CD14-positive monocyte (primary cell): ENCODE results near the gene EEF1AKMT3. TPM values are rescaled to one million over a fixed set of nuclear protein-coding genes. Genes with fewer than 3 reads are reported as not detected.

Experiments used
- DNase-seq, 3 donors: peaks; one replicate each; pipeline ENCODE4 v3.0.0-alpha.2; 2011 to 2022
- H2AFZ ChIP-seq: 2 replicates; pipeline ENCODE4 v1.6.0; 2012; ENCODE audit warnings: mild to moderate bottlenecking, low read depth, low read length, inconsistent platforms; ENCODE audit not compliant: insufficient read depth, poor library complexity, severe bottlenecking
- H3K27ac ChIP-seq, 2 donors: 1 replicate in 1 of 2; 2 replicates in 1 of 2; pipeline ENCODE4 v1.5.1; 2012 to 2013; ENCODE audit warnings: low read length in 2 of 2, control low read depth in 1 of 2, inconsistent platforms in 1 of 2, low read depth in 1 of 2, mild to moderate bottlenecking in 1 of 2
- H3K27me3 ChIP-seq, 2 donors: one replicate each; pipeline versions ENCODE4 v1.6.0 to v1.6.1; 2011 to 2013; ENCODE audit warnings: low read length in 2 of 2; ENCODE audit not compliant: control insufficient read depth in 2 of 2, insufficient read depth in 2 of 2
- H3K36me3 ChIP-seq, 2 donors: replicated peaks in 1 of 2; 1 replicate in 1 of 2; 2 replicates in 1 of 2; pipeline versions ENCODE4 v1.5.1 to v1.6.1; 2012 to 2013; ENCODE audit warnings: low read length in 2 of 2, control low read depth in 1 of 2, inconsistent platforms in 1 of 2, mild to moderate bottlenecking in 1 of 2; ENCODE audit not compliant: insufficient read depth in 2 of 2, control insufficient read depth in 1 of 2
- H3K4me1 ChIP-seq, 2 donors: 1 replicate in 1 of 2; 2 replicates in 1 of 2; pipeline versions ENCODE4 v1.5.1 to v1.6.1; 2012 to 2013; ENCODE audit warnings: low read length in 2 of 2, control low read depth in 1 of 2, inconsistent platforms in 1 of 2, mild to moderate bottlenecking in 1 of 2, moderate library complexity in 1 of 2; ENCODE audit not compliant: insufficient read depth in 2 of 2, control insufficient read depth in 1 of 2
- H3K4me2 ChIP-seq: replicated peaks from 2 replicates; pipeline ENCODE3; 2012; ENCODE audit warnings: low read length, moderate library complexity, mild to moderate bottlenecking; ENCODE audit not compliant: poor library complexity, severe bottlenecking; ENCODE audit errors: extremely low read depth
- H3K4me3 ChIP-seq, 3 experiments: fragments of 200-600 bp in 1 of 3; sonication (generic) in 1 of 3; replicated peaks in 1 of 3; 1 replicate in 2 of 3; 2 replicates in 1 of 3; pipeline ENCODE4 v1.5.1; 2011 to 2013; ENCODE audit warnings: low read length in 3 of 3, mild to moderate bottlenecking in 3 of 3, control low read depth in 2 of 3, low read depth in 2 of 3, inconsistent platforms in 1 of 3, moderate library complexity in 1 of 3
- H3K79me2 ChIP-seq: 2 replicates; pipeline ENCODE4 v1.6.0; 2012; ENCODE audit warnings: mild to moderate bottlenecking, control low read depth, inconsistent platforms, low read length, moderate library complexity; ENCODE audit not compliant: insufficient read depth
- H3K9ac ChIP-seq: 2 replicates; pipeline ENCODE4 v1.6.0; 2017; ENCODE audit warnings: low read length, mild to moderate bottlenecking; ENCODE audit not compliant: insufficient read depth, poor library complexity, severe bottlenecking
- H3K9me3 ChIP-seq, 2 donors: replicated peaks in 1 of 2; 1 replicate in 1 of 2; 2 replicates in 1 of 2; pipeline versions ENCODE4 v1.5.1 to v1.6.1; 2012 to 2013; ENCODE audit warnings: low read length in 2 of 2, control low read depth in 1 of 2; ENCODE audit not compliant: control insufficient read depth in 1 of 2, insufficient read depth in 1 of 2
- H4K20me1 ChIP-seq: 2 replicates; pipeline ENCODE4 v1.6.0; 2012; ENCODE audit warnings: mild to moderate bottlenecking, low read length, control low read depth, moderate library complexity; ENCODE audit not compliant: insufficient read depth
- H3K27ac Mint-ChIP-seq, 7 donors: one replicate each; pipeline ENCODE4 v1.8.0; 2020; ENCODE audit warnings: mild to moderate bottlenecking in 7 of 7, mixed read lengths in 7 of 7, moderate library complexity in 6 of 7, inconsistent platforms in 2 of 7
- H3K27me3 Mint-ChIP-seq, 3 donors: one replicate each; pipeline ENCODE4 v1.8.0; 2021 to 2022; ENCODE audit warnings: low read depth in 3 of 3, mild to moderate bottlenecking in 3 of 3, mixed read lengths in 3 of 3, moderate library complexity in 3 of 3, inconsistent platforms in 1 of 3
- H3K36me3 Mint-ChIP-seq, 2 donors: one replicate each; pipeline ENCODE4 v1.8.0; 2020; ENCODE audit warnings: mixed read lengths in 2 of 2, inconsistent platforms in 1 of 2, mild to moderate bottlenecking in 1 of 2
- H3K4me1 Mint-ChIP-seq: one replicate; pipeline ENCODE4 v1.8.0; 2020; ENCODE audit warnings: mild to moderate bottlenecking, mixed read lengths
- H3K4me3 Mint-ChIP-seq, 2 donors: one replicate each; pipeline ENCODE4 v1.8.0; 2020; ENCODE audit warnings: mild to moderate bottlenecking in 2 of 2, mixed read lengths in 2 of 2, moderate library complexity in 1 of 2
- H3K9me3 Mint-ChIP-seq, 7 donors: one replicate each; pipeline ENCODE4 v1.8.0; 2020 to 2022; ENCODE audit warnings: mixed read lengths in 7 of 7, mild to moderate bottlenecking in 6 of 7, moderate library complexity in 6 of 7, inconsistent platforms in 2 of 7
- WGBS: methylation state at CpG from one replicate; pipeline ENCODE4 v1.1.5; 2013; ENCODE audit warnings: missing lambda C conversion rate; ENCODE audit not compliant: insufficient coverage; 5-methylcytosine and 5-hydroxymethylcytosine counted together
- intact Hi-C, 2 donors: fragments of 100-400 bp; cut with micrococcal nuclease; formaldehyde crosslinking; loops; one replicate each; pipeline versions ENCODE4 v1.15.0 to v1.15.1; 2023
- polyA plus RNA-seq, 3 donors: library from polyadenylated mRNA; depleted of rRNA in 1 of 3; unstranded in 2 of 3; stranded (reverse) in 1 of 3; fragments of 300-500 nt in 2 of 3; fragments of >200 nt in 1 of 3; fragmentation: Illumina TruSeq in 2 of 3; gene quantifications; 1 replicate in 2 of 3; 2 replicates in 1 of 3; pipeline ENCODE4 v1.2.3, GENCODE V29; 2012 to 2021
- TF ChIP-seq, protein P1 (sequence below): fragments of 200-600 bp; IDR thresholded peaks from one replicate; pipeline ENCODE4 v1.8.0; 2022; ENCODE audit warnings: antibody characterized with exemption, mild to moderate bottlenecking

The EEF1AKMT3 gene
- polyA plus RNA-seq, 3 donors = 3.4 to 4.2 (median 3.4) TPM

- Mint-ChIP-seq H3K27ac (no peak overlapping the region), H3K4me3 (no peak overlapping the region), H3K4me1 (peaks cover 22% of the 10 kb centered on the region), H3K27me3 (peaks cover 15 to 20% (median 16%) of the 10 kb centered on the region in 3 donors), H3K36me3 (peaks cover 10 to 17% of the 10 kb centered on the region in 2 donors), H3K9me3 (peaks cover 0 to 7% (median 0%) of the 10 kb centered on the region in 7 donors)
- Histone ChIP-seq H3K9ac (no peak overlapping the region), H3K79me2 (no peaks in the 10 kb centered on the region), H3K27ac (no peak overlapping the region), H4K20me1 (no peaks in the 10 kb centered on the region), H3K4me2 (no peak overlapping the region), H3K27me3 (peaks cover 3 to 18% of the 10 kb centered on the region in 2 donors), H3K4me3 (no peak overlapping the region), H3K4me1 (peaks cover 22 to 24% of the 10 kb centered on the region in 2 donors), H3K36me3 (peaks cover 6 to 14% of the 10 kb centered on the region in 2 donors), H3K9me3 (no peaks in the 10 kb centered on the region), H2AFZ (no peak overlapping the region)
- TF ChIP-seq, protein P1, sequence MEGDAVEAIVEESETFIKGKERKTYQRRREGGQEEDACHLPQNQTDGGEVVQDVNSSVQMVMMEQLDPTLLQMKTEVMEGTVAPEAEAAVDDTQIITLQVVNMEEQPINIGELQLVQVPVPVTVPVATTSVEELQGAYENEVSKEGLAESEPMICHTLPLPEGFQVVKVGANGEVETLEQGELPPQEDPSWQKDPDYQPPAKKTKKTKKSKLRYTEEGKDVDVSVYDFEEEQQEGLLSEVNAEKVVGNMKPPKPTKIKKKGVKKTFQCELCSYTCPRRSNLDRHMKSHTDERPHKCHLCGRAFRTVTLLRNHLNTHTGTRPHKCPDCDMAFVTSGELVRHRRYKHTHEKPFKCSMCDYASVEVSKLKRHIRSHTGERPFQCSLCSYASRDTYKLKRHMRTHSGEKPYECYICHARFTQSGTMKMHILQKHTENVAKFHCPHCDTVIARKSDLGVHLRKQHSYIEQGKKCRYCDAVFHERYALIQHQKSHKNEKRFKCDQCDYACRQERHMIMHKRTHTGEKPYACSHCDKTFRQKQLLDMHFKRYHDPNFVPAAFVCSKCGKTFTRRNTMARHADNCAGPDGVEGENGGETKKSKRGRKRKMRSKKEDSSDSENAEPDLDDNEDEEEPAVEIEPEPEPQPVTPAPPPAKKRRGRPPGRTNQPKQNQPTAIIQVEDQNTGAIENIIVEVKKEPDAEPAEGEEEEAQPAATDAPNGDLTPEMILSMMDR = no peak
- 97% methylated on average over 17 of the region's 25 CpGs for WGBS
- no peak for DNase-seq
- intact Hi-C loops = loop anchor here in 1 of 2 donors (10.0 kb wide), 1 partner anchor 214 kb away; the partner anchor contains the start of gene DCTN2
Observed at GRCh38 chr12:57758552-57759359, 13.7 kb upstream of the EEF1AKMT3 start.

GRCh38 chr12:57759360-57759980, 12.9 kb upstream of the EEF1AKMT3 start:
- Mint-ChIP-seq H3K4me3 (no peak overlapping the region), H3K27me3 (peaks cover 18 to 20% (median 18%) of the 10 kb centered on the region in 3 donors), H3K9me3 (peaks cover 0 to 7% (median 3%) of the 10 kb centered on the region in 7 donors), H3K27ac (no peak overlapping the region), H3K4me1 (peaks cover 18% of the 10 kb centered on the region), H3K36me3 (peaks cover 14 to 16% of the 10 kb centered on the region in 2 donors)
- Histone ChIP-seq H3K4me1 (peaks cover 18 to 21% of the 10 kb centered on the region in 2 donors), H3K27ac (no peak overlapping the region), H3K9me3 (no peaks in the 10 kb centered on the region), H3K27me3 (peaks cover 10 to 21% of the 10 kb centered on the region in 2 donors), H4K20me1 (no peaks in the 10 kb centered on the region), H3K36me3 (peaks cover 6 to 14% of the 10 kb centered on the region in 2 donors), H2AFZ (no peak overlapping the region), H3K9ac (no peak overlapping the region), H3K4me3 (no peak overlapping the region), H3K79me2 (no peaks in the 10 kb centered on the region), H3K4me2 (no peak overlapping the region)
- no peak for DNase-seq
- intact Hi-C loops = loop anchor here in 1 of 2 donors (10.0 kb wide), 1 partner anchor 215 kb away; the partner anchor contains the start of gene DCTN2
- TF ChIP-seq, protein P1 = peak; percentile 44
- 44% methylated on average over 2 of the region's 3 CpGs for WGBS
